Measurements from ENCODE around the gene ACTG1.
A peak's percentile ranks its signal among the peaks of the same experiment; 100 is the strongest.

ACTG1 gene

DNA sequence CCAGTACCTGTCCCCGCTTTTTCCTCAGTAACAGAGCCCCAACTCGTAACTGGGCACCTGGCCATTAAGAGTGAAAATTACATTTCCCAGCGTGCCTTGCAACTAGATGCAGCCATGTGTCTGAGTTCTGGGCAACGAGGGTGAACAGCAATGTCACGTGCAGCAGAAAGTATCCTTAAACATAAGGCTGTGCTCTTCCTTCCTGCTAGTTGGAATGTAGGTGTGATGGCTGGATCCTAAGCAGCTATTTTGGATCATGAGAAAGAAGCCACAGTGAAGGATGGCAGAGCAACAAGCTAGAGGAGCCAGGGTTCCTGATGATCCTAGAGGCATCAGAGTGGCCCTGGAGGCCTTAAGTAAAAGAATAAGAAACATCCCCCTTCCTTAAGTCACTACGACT lies 36.0 kb downstream of the ACTG1 start:
- H3K4me3 ChIP-seq (ENCODE audit: low read length in 2 of 2): no peak overlapping the region
- peaks cover 16% of the 10 kb centered on the region for H3K4me1 ChIP-seq (ENCODE audit: control insufficient read depth, insufficient read depth, low read length)

DNA sequence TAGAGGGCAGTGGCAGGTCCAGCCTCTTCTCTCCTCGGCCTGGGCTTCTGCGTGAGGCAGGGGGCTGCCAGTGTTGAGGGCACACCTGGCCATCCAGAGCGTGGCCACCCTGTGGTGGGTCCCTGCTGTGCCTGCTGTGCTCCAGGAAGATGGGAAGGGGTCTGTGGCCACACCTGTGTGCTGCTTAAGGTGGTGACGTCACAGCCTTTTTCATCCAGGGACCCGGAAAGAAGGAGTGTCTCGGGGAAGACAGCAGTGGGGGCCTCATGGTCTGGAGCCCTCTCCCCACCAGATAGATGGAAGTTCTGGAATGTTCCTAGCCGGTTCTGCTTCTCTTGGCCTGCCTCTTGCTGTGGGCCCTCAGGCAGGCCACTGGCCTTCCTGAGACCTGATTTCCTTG lies 36.5 kb downstream of the ACTG1 start:
- Histone ChIP-seq H3K9ac (ENCODE audit: low read length in 2 of 2) (no peak overlapping the region), H3K27ac (ENCODE audit: low read length) (no peak overlapping the region), H3K36me3 (ENCODE audit: control insufficient read depth in 2 of 2, insufficient read depth in 2 of 2, low read length in 2 of 2) (no peaks in the 10 kb centered on the region), H3K4me1 (ENCODE audit: control insufficient read depth, insufficient read depth, low read length) (peaks cover 13% of the 10 kb centered on the region), H3K4me3 (ENCODE audit: low read length in 2 of 2) (no peak overlapping the region), H3K9me3 (ENCODE audit: control insufficient read depth in 2 of 2, low read length in 2 of 2) (peaks cover 0 to 3% of the 10 kb centered on the region in 2 donors), H3K27me3 (ENCODE audit: control insufficient read depth in 1 of 2, insufficient read depth in 2 of 2, low read length in 2 of 2) (no peaks in the 10 kb centered on the region)

More for the DNA sequence above, 36.0 kb downstream of the ACTG1 start:
- Histone ChIP-seq H3K9ac (ENCODE audit: low read length in 2 of 2) (no peak overlapping the region), H3K9me3 (ENCODE audit: control insufficient read depth in 2 of 2, low read length in 2 of 2) (peaks cover 0 to 3% of the 10 kb centered on the region in 2 donors), H3K27me3 (ENCODE audit: control insufficient read depth in 1 of 2, insufficient read depth in 2 of 2, low read length in 2 of 2) (no peaks in the 10 kb centered on the region), H3K27ac (ENCODE audit: low read length) (no peak overlapping the region), H3K36me3 (ENCODE audit: control insufficient read depth in 2 of 2, insufficient read depth in 2 of 2, low read length in 2 of 2) (no peaks in the 10 kb centered on the region)

- Histone ChIP-seq H3K9ac (ENCODE audit: low read length in 2 of 2) (no peak overlapping the region), H3K36me3 (ENCODE audit: control insufficient read depth in 2 of 2, insufficient read depth in 2 of 2, low read length in 2 of 2) (no peaks in the 10 kb centered on the region), H3K4me3 (ENCODE audit: low read length in 2 of 2) (no peak overlapping the region), H3K4me1 (ENCODE audit: control insufficient read depth, insufficient read depth, low read length) (peaks cover 1% of the 10 kb centered on the region), H3K27me3 (ENCODE audit: control insufficient read depth in 1 of 2, insufficient read depth in 2 of 2, low read length in 2 of 2) (no peaks in the 10 kb centered on the region), H3K9me3 (ENCODE audit: control insufficient read depth in 2 of 2, low read length in 2 of 2) (peaks cover 0 to 3% of the 10 kb centered on the region in 2 donors), H3K27ac (ENCODE audit: low read length) (no peak overlapping the region)
Measured at GRCh38 chr17:81474958-81475357, 37.6 kb downstream of the ACTG1 start.

DNA sequence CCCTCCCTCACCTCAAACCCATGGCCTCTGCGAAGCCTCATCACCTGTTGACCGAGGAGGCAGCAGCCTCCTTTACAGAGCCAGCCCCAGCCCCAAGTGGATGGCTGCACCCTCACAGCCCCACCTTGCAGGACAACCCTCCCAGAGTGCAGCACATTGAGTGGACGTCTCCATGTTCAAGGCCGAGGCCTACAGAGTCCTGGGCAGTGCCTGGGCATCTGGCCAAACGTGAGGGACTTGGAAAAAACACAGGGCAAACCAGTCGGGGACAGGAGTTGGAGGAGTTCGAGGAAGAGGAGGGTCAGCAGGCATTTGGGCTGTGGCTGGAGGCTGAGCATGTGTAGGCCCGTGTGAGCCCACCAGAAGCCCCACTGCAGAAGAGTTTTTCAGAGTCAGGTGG lies 39.6 kb downstream of the ACTG1 start:
- no peak overlapping the region for H3K27ac ChIP-seq (ENCODE audit: low read length)

DNA sequence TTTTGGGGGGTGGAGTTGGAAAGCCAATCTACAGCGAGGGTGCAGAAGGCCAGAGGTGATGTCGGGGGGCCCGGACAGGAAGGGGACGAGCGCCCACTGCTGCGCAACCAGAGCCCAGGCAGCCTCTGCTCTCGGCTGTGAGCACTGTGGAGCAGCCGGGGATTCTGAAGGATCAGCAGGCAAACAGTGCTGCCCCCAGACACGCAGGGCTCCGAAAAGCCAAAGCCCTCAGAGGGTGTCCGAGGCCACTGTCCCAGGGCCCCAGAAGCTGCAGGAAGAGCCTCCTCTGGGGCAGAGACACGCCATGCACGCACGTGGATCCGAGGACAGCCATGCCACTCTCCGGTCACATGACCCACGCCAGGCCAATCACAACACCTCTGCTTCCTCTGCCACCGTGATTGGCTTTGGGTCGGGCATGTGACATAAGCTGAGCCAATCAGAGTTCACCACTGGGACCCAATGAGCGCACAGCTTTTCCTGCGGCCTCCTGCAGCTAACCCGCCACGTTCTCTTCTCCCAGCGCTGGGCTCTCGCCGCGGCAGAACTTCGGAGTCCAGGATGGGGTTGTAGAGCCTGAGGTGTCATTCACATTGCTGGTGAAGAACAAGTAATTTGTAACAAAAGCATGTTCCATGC lies 40.7 kb downstream of the ACTG1 start:
- H3K9ac ChIP-seq (ENCODE audit: low read length in 2 of 2): no peak overlapping the region
- no peaks in the 10 kb centered on the region for H3K36me3 ChIP-seq (ENCODE audit: control insufficient read depth in 2 of 2, insufficient read depth in 2 of 2, low read length in 2 of 2)
- no peak overlapping the region for H3K27ac ChIP-seq (ENCODE audit: low read length)
- H3K9me3 ChIP-seq (ENCODE audit: control insufficient read depth in 2 of 2, low read length in 2 of 2): peaks cover 0 to 3% of the 10 kb centered on the region in 2 donors
- H3K4me3 ChIP-seq (ENCODE audit: low read length in 2 of 2): peak overlapping the region in 1 of 2 donors; percentile 60
- no peaks in the 10 kb centered on the region for H3K27me3 ChIP-seq (ENCODE audit: control insufficient read depth in 1 of 2, insufficient read depth in 2 of 2, low read length in 2 of 2)
- no peaks in the 10 kb centered on the region for H3K4me1 ChIP-seq (ENCODE audit: control insufficient read depth, insufficient read depth, low read length)

More for the DNA sequence above, 39.6 kb downstream of the ACTG1 start:
- H3K27me3 ChIP-seq (ENCODE audit: control insufficient read depth in 1 of 2, insufficient read depth in 2 of 2, low read length in 2 of 2): no peaks in the 10 kb centered on the region
- no peaks in the 10 kb centered on the region for H3K36me3 ChIP-seq (ENCODE audit: control insufficient read depth in 2 of 2, insufficient read depth in 2 of 2, low read length in 2 of 2)
- no peak overlapping the region for H3K9ac ChIP-seq (ENCODE audit: low read length in 2 of 2)
- no peak overlapping the region for H3K4me3 ChIP-seq (ENCODE audit: low read length in 2 of 2)
- no peaks in the 10 kb centered on the region for H3K4me1 ChIP-seq (ENCODE audit: control insufficient read depth, insufficient read depth, low read length)
- peaks cover 0 to 3% of the 10 kb centered on the region in 2 donors for H3K9me3 ChIP-seq (ENCODE audit: control insufficient read depth in 2 of 2, low read length in 2 of 2)

- Histone ChIP-seq H3K9me3 (ENCODE audit: control insufficient read depth in 2 of 2, low read length in 2 of 2) (no peaks in the 10 kb centered on the region), H3K27ac (ENCODE audit: low read length) (no peak overlapping the region), H3K9ac (ENCODE audit: low read length in 2 of 2) (no peak overlapping the region), H3K4me1 (ENCODE audit: control insufficient read depth, insufficient read depth, low read length) (no peaks in the 10 kb centered on the region), H3K36me3 (ENCODE audit: control insufficient read depth in 2 of 2, insufficient read depth in 2 of 2, low read length in 2 of 2) (no peaks in the 10 kb centered on the region), H3K4me3 (ENCODE audit: low read length in 2 of 2) (no peak overlapping the region), H3K27me3 (ENCODE audit: control insufficient read depth in 1 of 2, insufficient read depth in 2 of 2, low read length in 2 of 2) (no peaks in the 10 kb centered on the region)
Measured at GRCh38 chr17:81470944-81471817, 41.4 kb downstream of the ACTG1 start.

DNA sequence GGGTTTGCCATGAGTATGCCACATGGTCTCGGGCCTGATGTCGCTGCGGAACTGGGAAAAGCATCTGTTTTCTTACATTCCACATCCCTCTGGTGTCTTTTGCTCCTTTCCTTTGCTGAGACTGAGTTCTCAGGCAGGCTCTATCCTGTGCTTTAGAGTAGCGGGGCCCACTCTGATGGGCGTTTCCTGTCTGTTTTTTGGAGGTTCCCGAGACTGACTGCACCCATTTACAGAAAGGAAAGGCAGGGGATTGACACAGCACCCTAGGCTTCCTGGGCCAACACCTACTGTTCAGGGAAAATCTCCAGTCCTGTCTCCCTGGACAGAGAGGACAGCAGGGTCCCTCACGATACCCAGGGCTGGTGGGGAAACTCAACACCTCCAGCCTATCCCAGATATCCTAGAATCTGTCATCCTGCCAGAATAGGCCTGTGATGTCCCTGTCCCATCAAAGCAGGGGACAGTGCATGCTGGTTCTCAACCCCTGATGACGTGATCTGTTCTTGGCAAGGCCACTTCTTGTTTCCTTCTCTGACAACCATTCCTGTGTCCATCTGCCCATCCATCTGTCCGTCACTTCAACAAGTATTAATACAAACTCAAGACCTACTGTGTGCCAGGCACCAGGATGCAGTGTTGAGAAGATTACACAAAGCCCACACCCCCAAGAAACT lies 42.2 kb downstream of the ACTG1 start:
- no peaks in the 10 kb centered on the region for H3K4me1 ChIP-seq (ENCODE audit: control insufficient read depth, insufficient read depth, low read length)
- no peak overlapping the region for H3K27ac ChIP-seq (ENCODE audit: low read length)
- no peak overlapping the region for H3K9ac ChIP-seq (ENCODE audit: low read length in 2 of 2)
- H3K27me3 ChIP-seq (ENCODE audit: control insufficient read depth in 1 of 2, insufficient read depth in 2 of 2, low read length in 2 of 2): no peaks in the 10 kb centered on the region
- no peaks in the 10 kb centered on the region for H3K9me3 ChIP-seq (ENCODE audit: control insufficient read depth in 2 of 2, low read length in 2 of 2)
- H3K36me3 ChIP-seq (ENCODE audit: control insufficient read depth in 2 of 2, insufficient read depth in 2 of 2, low read length in 2 of 2): no peaks in the 10 kb centered on the region
- no peak overlapping the region for H3K4me3 ChIP-seq (ENCODE audit: low read length in 2 of 2)

- H3K4me3 ChIP-seq (ENCODE audit: low read length in 2 of 2): no peak overlapping the region
- no peaks in the 10 kb centered on the region for H3K27me3 ChIP-seq (ENCODE audit: control insufficient read depth in 1 of 2, insufficient read depth in 2 of 2, low read length in 2 of 2)
- no peak overlapping the region for H3K27ac ChIP-seq (ENCODE audit: low read length)
- H3K9ac ChIP-seq (ENCODE audit: low read length in 2 of 2): no peak overlapping the region
- no peaks in the 10 kb centered on the region for H3K36me3 ChIP-seq (ENCODE audit: control insufficient read depth in 2 of 2, insufficient read depth in 2 of 2, low read length in 2 of 2)
- H3K9me3 ChIP-seq (ENCODE audit: control insufficient read depth in 2 of 2, low read length in 2 of 2): no peaks in the 10 kb centered on the region
- no peaks in the 10 kb centered on the region for H3K4me1 ChIP-seq (ENCODE audit: control insufficient read depth, insufficient read depth, low read length)
Measured at GRCh38 chr17:81469266-81469665, 43.3 kb downstream of the ACTG1 start.

- Histone ChIP-seq H3K4me1 (ENCODE audit: control insufficient read depth, insufficient read depth, low read length) (no peaks in the 10 kb centered on the region), H3K4me3 (ENCODE audit: low read length in 2 of 2) (no peak overlapping the region), H3K27ac (ENCODE audit: low read length) (no peak overlapping the region), H3K9ac (ENCODE audit: low read length in 2 of 2) (no peak overlapping the region), H3K36me3 (ENCODE audit: control insufficient read depth in 2 of 2, insufficient read depth in 2 of 2, low read length in 2 of 2) (no peaks in the 10 kb centered on the region), H3K9me3 (ENCODE audit: control insufficient read depth in 2 of 2, low read length in 2 of 2) (no peaks in the 10 kb centered on the region), H3K27me3 (ENCODE audit: control insufficient read depth in 1 of 2, insufficient read depth in 2 of 2, low read length in 2 of 2) (no peaks in the 10 kb centered on the region)
Measured at GRCh38 chr17:81468770-81469121, 43.9 kb downstream of the ACTG1 start.

GRCh38 chr17:81468111-81468769 lies 44.4 kb downstream of the ACTG1 start:
- Histone ChIP-seq H3K27me3 (ENCODE audit: control insufficient read depth in 1 of 2, insufficient read depth in 2 of 2, low read length in 2 of 2) (no peaks in the 10 kb centered on the region), H3K9me3 (ENCODE audit: control insufficient read depth in 2 of 2, low read length in 2 of 2) (no peaks in the 10 kb centered on the region), H3K36me3 (ENCODE audit: control insufficient read depth in 2 of 2, insufficient read depth in 2 of 2, low read length in 2 of 2) (no peaks in the 10 kb centered on the region), H3K9ac (ENCODE audit: low read length in 2 of 2) (no peak overlapping the region), H3K4me3 (ENCODE audit: low read length in 2 of 2) (no peak overlapping the region), H3K27ac (ENCODE audit: low read length) (no peak overlapping the region), H3K4me1 (ENCODE audit: control insufficient read depth, insufficient read depth, low read length) (no peaks in the 10 kb centered on the region)

Data from stomach smooth muscle (tissue), 2 donors.